ENCODE results near the gene SCAND1.

GRCh38 chr20:35994994-35995453, 40.7 kb upstream of the SCAND1 start:
- TF ChIP-seq POLR2A (IDR thresholded peaks at IDR 0.05) (no peak), CTCF (IDR thresholded peaks at IDR 0.05) (peak; percentile 82 to 89 (median 84))

Data from uterus (tissue), 2 donors.